HepG2 (cell line): ENCODE measurements around the gene TUBA4A. TPM values are rescaled to one million over a fixed set of nuclear protein-coding genes. Genes with fewer than 3 reads are reported as not detected.

ENCODE experiments used
- CHD2 ChIP-seq: IDR thresholded peaks from 2 replicates; pipeline ENCODE4 v1.6.1; 2011; ENCODE audit warnings: low read depth, low read length, improper control_type of control experiment
- GTF3A ChIP-seq: sonication (generic); formaldehyde crosslinking; conservative IDR thresholded peaks from 2 replicates; pipeline ENCODE4 v1.4.0; 2020; ENCODE audit warnings: mild to moderate bottlenecking, missing genetic modification reagents
- HHEX ChIP-seq: IDR thresholded peaks from 2 replicates; pipeline ENCODE4 v1.6.1; 2016; ENCODE audit warnings: control low read depth
- HOXA3 ChIP-seq: sonication (generic); formaldehyde crosslinking; IDR thresholded peaks from 2 replicates; pipeline ENCODE4 v1.5.0; 2020; ENCODE audit warnings: missing genetic modification reagents
- KDM1A ChIP-seq: IDR thresholded peaks from 2 replicates; pipeline ENCODE4 v1.6.1; 2016; ENCODE audit warnings: missing compliant biosample characterization
- LBX2 ChIP-seq: sonication (generic); formaldehyde crosslinking; IDR thresholded peaks from 2 replicates; pipeline ENCODE4 v1.5.0; 2020; ENCODE audit warnings: missing genetic modification reagents, mild to moderate bottlenecking, borderline replicate concordance
- MATR3 ChIP-seq: sonication (generic); formaldehyde crosslinking; IDR thresholded peaks from 2 replicates; pipeline ENCODE4 v1.4.0; 2020; ENCODE audit warnings: missing genetic modification reagents
- NONO ChIP-seq, 2 experiments: fragments of 450-650 bp in 1 of 2; sonication (generic) in 1 of 2; formaldehyde crosslinking in 1 of 2; IDR thresholded peaks in 1 of 2; conservative IDR thresholded peaks in 1 of 2; 2 replicates each; pipeline versions ENCODE4 v1.6.1 to v1.8.0; 2017 to 2022; ENCODE audit warnings: mild to moderate bottlenecking in 1 of 2, missing genetic modification reagents in 1 of 2, moderate library complexity in 1 of 2
- PAX8 ChIP-seq: sonication (generic); formaldehyde crosslinking; IDR thresholded peaks from 2 replicates; pipeline ENCODE4 v1.8.0; 2022; ENCODE audit warnings: mild to moderate bottlenecking, missing genetic modification reagents, borderline replicate concordance
- RFX1 ChIP-seq: fragments of 450-650 bp; IDR thresholded peaks from 2 replicates; pipeline ENCODE4 v1.6.1; 2017
- SRSF4 ChIP-seq: fragments of 200-400 bp; formaldehyde crosslinking; IDR thresholded peaks from one replicate; pipeline ENCODE4 v1.6.1; 2018; ENCODE audit warnings: mild to moderate bottlenecking, low read depth, low read length, moderate library complexity; ENCODE audit not compliant: poor library complexity, severe bottlenecking
- ZFP36L1 ChIP-seq: sonication (generic); formaldehyde crosslinking; IDR thresholded peaks from 2 replicates; pipeline ENCODE4 v1.8.0; 2022; ENCODE audit warnings: mild to moderate bottlenecking, missing genetic modification reagents, moderate library complexity
- ZKSCAN8 ChIP-seq: IDR thresholded peaks from 2 replicates; pipeline ENCODE4 v1.6.1; 2016; ENCODE audit warnings: borderline replicate concordance, missing genetic modification reagents, missing compliant biosample characterization
- ZNF138 ChIP-seq: sonication (generic); formaldehyde crosslinking; IDR thresholded peaks from 2 replicates; pipeline ENCODE4 v1.5.0; 2020; ENCODE audit warnings: mild to moderate bottlenecking, low read depth, missing genetic modification reagents
- ZNF225 ChIP-seq: sonication (generic); formaldehyde crosslinking; IDR thresholded peaks from 2 replicates; pipeline ENCODE4 v1.4.0; 2020; ENCODE audit warnings: mild to moderate bottlenecking, missing genetic modification reagents
- ZNF362 ChIP-seq: sonication (generic); formaldehyde crosslinking; IDR thresholded peaks from 2 replicates; pipeline ENCODE4 v1.4.0; 2020; ENCODE audit warnings: missing genetic modification reagents, mild to moderate bottlenecking, borderline replicate concordance
- ZNF724P ChIP-seq: sonication (generic); formaldehyde crosslinking; IDR thresholded peaks from 2 replicates; pipeline ENCODE4 v1.8.0; 2022; ENCODE audit warnings: missing genetic modification reagents, borderline replicate concordance
- ZNF746 ChIP-seq: sonication (generic); formaldehyde crosslinking; IDR thresholded peaks from 2 replicates; pipeline ENCODE4 v1.8.0; 2022; ENCODE audit warnings: mild to moderate bottlenecking, missing genetic modification reagents
- ZNF768 ChIP-seq: sonication (generic); formaldehyde crosslinking; IDR thresholded peaks from 2 replicates; pipeline ENCODE4 v1.4.0; 2020; ENCODE audit warnings: missing genetic modification reagents
- ZNF781 ChIP-seq: sonication (generic); formaldehyde crosslinking; IDR thresholded peaks from 2 replicates; pipeline ENCODE4 v1.5.1; 2020; ENCODE audit warnings: borderline replicate concordance, mild to moderate bottlenecking, missing genetic modification reagents; ENCODE audit errors: not compliant biosample characterization
- polyA plus RNA-seq, 8 experiments: library from polyadenylated mRNA; depleted of rRNA in 3 of 8; stranded (reverse) in 7 of 8; unstranded in 1 of 8; fragments of >200 nt; fragmentation: Illumina TruSeq in 4 of 8; extraction: Trizol in 4 of 8; gene quantifications; 2 replicates each; pipeline versions ENCODE4 v1.2.1 to v1.2.3, GENCODE V29; 2011 to 2016; ENCODE audit warnings: low read depth in 4 of 8, missing spikeins in 1 of 8, mixed read lengths in 1 of 8; ENCODE audit not compliant: insufficient read depth in 1 of 8
- total RNA-seq, 5 experiments: library from RNA; depleted of rRNA; stranded (reverse); fragments of >200 nt; fragmentation: Illumina TruSeq; extraction: Trizol; gene quantifications; 2 replicates each; pipeline ENCODE4 v1.2.3, GENCODE V29; 2016; ENCODE audit warnings: low read depth in 1 of 5
- TF ChIP-seq, protein P1 (sequence below): sonication (generic); formaldehyde crosslinking; IDR thresholded peaks from 2 replicates; pipeline ENCODE4 v1.4.0; 2020; ENCODE audit warnings: missing genetic modification reagents
- TF ChIP-seq, protein P2 (sequence below): sonication (generic); formaldehyde crosslinking; IDR thresholded peaks from 2 replicates; pipeline ENCODE4 v1.9.0; 2021; ENCODE audit warnings: missing genetic modification reagents, borderline replicate concordance
- TF ChIP-seq, protein P3 (sequence below): sonication (generic); formaldehyde crosslinking; IDR thresholded peaks from 2 replicates; pipeline ENCODE4 v1.5.1; 2020; ENCODE audit warnings: missing genetic modification reagents, mild to moderate bottlenecking, borderline replicate concordance

The TUBA4A gene
- total and polyA plus RNA-seq, 2 of the 13 experiments (the other 11 are each of a cell fraction or from before 2014, with no cell fraction given): 1.3 to 12.7 TPM

DNA sequence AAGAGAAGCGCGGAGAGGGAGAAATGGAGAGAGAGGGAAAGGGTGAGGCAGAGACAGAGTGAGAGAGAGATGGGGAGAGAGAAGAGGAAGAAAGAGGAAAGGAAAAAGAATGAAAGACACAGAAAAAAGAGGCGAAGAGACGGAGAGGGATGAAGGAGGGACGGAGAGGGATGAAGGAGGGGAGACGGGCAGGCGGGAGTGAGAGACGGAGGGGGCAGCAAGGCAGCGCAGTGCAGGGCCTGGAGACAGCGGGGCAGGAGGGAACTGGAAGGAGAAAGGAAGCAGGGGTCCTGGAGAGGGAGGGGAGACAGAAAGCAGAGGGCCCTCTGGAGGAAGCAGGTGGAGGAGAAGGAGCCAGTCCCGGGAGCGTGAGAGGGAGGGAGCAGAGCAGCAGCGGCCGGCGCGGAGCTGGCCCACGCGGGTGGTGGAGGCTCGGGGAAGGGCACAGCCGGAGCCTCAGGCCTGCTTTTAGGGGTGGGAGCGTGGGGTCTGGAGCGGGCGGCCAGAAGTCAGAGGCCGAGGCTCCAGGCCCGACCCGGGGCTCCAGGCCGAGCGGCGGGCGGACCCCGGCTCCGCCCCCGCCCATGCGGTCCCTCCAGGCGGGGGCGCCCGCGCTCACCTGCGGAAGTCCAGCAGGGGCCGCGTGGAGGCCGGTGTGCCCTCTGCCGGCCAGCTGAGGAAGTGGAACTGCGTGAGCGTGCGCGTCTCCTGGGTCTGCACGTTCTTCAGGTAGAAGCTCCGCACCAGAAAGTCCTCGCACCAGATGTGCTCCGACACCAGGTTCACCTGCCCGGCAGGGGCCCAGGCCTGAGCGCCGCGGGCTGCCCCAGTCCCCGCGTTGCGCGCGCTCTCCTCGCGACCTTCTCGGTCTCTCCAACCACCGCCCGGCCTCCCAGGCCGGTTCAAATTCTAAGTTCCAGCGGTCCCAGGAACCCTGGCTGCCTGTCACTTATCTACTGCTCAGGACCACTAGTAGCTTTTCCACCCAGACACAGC is 40.9 kb upstream of the TUBA4A start (continued):
- TF ChIP-seq, protein P1, sequence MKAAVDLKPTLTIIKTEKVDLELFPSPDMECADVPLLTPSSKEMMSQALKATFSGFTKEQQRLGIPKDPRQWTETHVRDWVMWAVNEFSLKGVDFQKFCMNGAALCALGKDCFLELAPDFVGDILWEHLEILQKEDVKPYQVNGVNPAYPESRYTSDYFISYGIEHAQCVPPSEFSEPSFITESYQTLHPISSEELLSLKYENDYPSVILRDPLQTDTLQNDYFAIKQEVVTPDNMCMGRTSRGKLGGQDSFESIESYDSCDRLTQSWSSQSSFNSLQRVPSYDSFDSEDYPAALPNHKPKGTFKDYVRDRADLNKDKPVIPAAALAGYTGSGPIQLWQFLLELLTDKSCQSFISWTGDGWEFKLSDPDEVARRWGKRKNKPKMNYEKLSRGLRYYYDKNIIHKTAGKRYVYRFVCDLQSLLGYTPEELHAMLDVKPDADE (CRISPR knock-in tag): no peak
- TF ChIP-seq ZNF724P (CRISPR knock-in tag): peak; percentile 89
- TF ChIP-seq MATR3 (CRISPR knock-in tag): no peak
- TF ChIP-seq ZNF138 (CRISPR knock-in tag): peak; percentile 84; the same call in 1 of the 2 replicates
- TF ChIP-seq, protein P2, sequence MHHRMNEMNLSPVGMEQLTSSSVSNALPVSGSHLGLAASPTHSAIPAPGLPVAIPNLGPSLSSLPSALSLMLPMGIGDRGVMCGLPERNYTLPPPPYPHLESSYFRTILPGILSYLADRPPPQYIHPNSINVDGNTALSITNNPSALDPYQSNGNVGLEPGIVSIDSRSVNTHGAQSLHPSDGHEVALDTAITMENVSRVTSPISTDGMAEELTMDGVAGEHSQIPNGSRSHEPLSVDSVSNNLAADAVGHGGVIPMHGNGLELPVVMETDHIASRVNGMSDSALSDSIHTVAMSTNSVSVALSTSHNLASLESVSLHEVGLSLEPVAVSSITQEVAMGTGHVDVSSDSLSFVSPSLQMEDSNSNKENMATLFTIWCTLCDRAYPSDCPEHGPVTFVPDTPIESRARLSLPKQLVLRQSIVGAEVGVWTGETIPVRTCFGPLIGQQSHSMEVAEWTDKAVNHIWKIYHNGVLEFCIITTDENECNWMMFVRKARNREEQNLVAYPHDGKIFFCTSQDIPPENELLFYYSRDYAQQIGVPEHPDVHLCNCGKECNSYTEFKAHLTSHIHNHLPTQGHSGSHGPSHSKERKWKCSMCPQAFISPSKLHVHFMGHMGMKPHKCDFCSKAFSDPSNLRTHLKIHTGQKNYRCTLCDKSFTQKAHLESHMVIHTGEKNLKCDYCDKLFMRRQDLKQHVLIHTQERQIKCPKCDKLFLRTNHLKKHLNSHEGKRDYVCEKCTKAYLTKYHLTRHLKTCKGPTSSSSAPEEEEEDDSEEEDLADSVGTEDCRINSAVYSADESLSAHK (CRISPR knock-in tag): peak; percentile 75; the same call in 1 of the 2 replicates
- no peak for TF ChIP-seq SRSF4
- TF ChIP-seq ZNF768 (CRISPR knock-in tag): peak; percentile 81
- TF ChIP-seq HHEX: no peak
- no peak for TF ChIP-seq CHD2
- TF ChIP-seq ZNF225: peak; percentile 66; the same call in 1 of the 2 replicates
- TF ChIP-seq GTF3A: no peak
- peak; percentile 98 for TF ChIP-seq ZFP36L1 (CRISPR knock-in tag)
- TF ChIP-seq KDM1A (CRISPR knock-in tag): no peak
- TF ChIP-seq ZNF362: peak; percentile 52; the same call in 1 of the 2 replicates
- no peak for TF ChIP-seq NONO (IDR thresholded peaks at IDR 0.05)
- peak; percentile 90; the same call in 1 of the 2 replicates for TF ChIP-seq NONO (CRISPR knock-in tag; conservative IDR thresholded peaks at IDR 0.05)
- peak; percentile 87; the same call in 1 of the 2 replicates for TF ChIP-seq ZKSCAN8 (CRISPR knock-in tag)
- TF ChIP-seq, protein P3, sequence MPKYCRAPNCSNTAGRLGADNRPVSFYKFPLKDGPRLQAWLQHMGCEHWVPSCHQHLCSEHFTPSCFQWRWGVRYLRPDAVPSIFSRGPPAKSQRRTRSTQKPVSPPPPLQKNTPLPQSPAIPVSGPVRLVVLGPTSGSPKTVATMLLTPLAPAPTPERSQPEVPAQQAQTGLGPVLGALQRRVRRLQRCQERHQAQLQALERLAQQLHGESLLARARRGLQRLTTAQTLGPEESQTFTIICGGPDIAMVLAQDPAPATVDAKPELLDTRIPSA (CRISPR knock-in tag): no peak; the same call in 1 of the 2 replicates
- TF ChIP-seq PAX8 (CRISPR knock-in tag): peak; percentile 85; the same call in 1 of the 2 replicates
- TF ChIP-seq LBX2 (CRISPR knock-in tag): no peak
- TF ChIP-seq RFX1: no peak
- peak; percentile 91 for TF ChIP-seq HOXA3 (CRISPR knock-in tag)
- no peak; the same call in 1 of the 2 replicates for TF ChIP-seq ZNF746 (CRISPR knock-in tag)
- TF ChIP-seq ZNF781: peak; percentile 27
